ENCODE measurements around the gene DEFB112.

Gene DEFB112

GRCh38 chr6:50070101-50070500 lies 20.4 kb upstream of the DEFB112 start:
- no peak for TF ChIP-seq CTCF (IDR thresholded peaks at IDR 0.05; ENCODE audit: control insufficient read depth, insufficient read depth, low read depth, low read length, missing control alignments)
- no peak for DNase-seq (ENCODE audit: low read depth)
- H3K4me3 ChIP-seq (ENCODE audit: control insufficient read depth, low read depth, low read length), result no peak overlapping the region

DNA sequence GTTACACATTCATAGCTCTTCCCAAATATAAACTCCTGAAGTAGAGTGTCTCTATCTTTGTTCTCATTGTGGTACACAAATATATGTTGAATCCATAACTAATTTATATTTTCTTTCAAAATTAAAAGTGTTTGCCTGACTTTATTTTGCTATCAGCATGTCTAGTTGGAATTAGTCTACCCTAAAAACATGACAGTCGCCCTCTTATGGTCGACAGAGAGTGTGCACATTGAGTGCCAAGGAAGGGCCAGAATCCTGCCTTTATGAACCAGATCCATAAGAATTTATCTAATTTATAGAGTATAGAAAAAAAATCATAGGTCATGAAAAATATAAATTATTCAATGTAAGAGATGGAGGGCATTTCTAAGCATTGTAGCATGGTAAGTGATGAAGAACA lies 12.3 kb upstream of the DEFB112 start:
- no peak for TF ChIP-seq CTCF (IDR thresholded peaks at IDR 0.05; ENCODE audit: control insufficient read depth, insufficient read depth, low read depth, low read length, missing control alignments)
- DNase-seq (ENCODE audit: low read depth), result no peak
- H3K4me3 ChIP-seq (ENCODE audit: control insufficient read depth, low read depth, low read length), result no peak overlapping the region

GRCh38 chr6:50056242-50056641 lies 6.5 kb upstream of the DEFB112 start:
- DNase-seq (ENCODE audit: low read depth), result no peak

GRCh38 chr6:50047026-50047425 lies 2.7 kb downstream of the DEFB112 start:
- no peak for TF ChIP-seq CTCF (IDR thresholded peaks at IDR 0.05; ENCODE audit: control insufficient read depth, insufficient read depth, low read depth, low read length, missing control alignments)
- DNase-seq (ENCODE audit: low read depth), result no peak
- H3K4me3 ChIP-seq (ENCODE audit: control insufficient read depth, low read depth, low read length), result no peak overlapping the region

More at GRCh38 chr6:50056242-50056641, 6.5 kb upstream of the DEFB112 start:
- H3K4me3 ChIP-seq (ENCODE audit: control insufficient read depth, low read depth, low read length), result no peak overlapping the region
- no peak for TF ChIP-seq CTCF (IDR thresholded peaks at IDR 0.05; ENCODE audit: control insufficient read depth, insufficient read depth, low read depth, low read length, missing control alignments)

- no peak for TF ChIP-seq CTCF (IDR thresholded peaks at IDR 0.05; ENCODE audit: control insufficient read depth, insufficient read depth, low read depth, low read length, missing control alignments)
- DNase-seq (ENCODE audit: low read depth), result no peak
- H3K4me3 ChIP-seq (ENCODE audit: control insufficient read depth, low read depth, low read length), result no peak overlapping the region
Measured at GRCh38 chr6:50030777-50031562, 18.8 kb downstream of the DEFB112 start.

DNA sequence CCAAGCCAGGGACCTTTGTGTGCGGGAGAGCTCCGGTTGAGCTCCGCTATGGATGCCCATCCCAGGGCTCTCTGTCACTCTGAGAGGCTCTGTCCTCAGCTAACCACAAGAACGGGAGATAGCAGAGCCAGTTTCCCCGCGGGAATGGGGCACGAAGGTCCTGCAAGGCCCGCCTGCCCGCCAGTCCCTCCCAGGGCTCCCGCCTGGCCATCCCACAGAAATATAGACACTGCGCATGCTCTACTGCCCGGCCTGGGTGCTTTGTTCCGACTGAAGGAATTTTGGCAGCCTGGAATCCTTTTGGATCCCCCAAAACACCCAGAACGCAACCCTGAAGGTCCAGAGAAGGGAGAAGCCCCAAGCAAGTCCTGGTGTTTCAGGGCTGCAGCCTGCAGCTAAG lies 19.4 kb downstream of the DEFB112 start:
- no peak for TF ChIP-seq CTCF (IDR thresholded peaks at IDR 0.05; ENCODE audit: control insufficient read depth, insufficient read depth, low read depth, low read length, missing control alignments)
- DNase-seq (ENCODE audit: low read depth), result no peak
- H3K4me3 ChIP-seq (ENCODE audit: control insufficient read depth, low read depth, low read length), result no peak overlapping the region
